GM21515 (cell line): ENCODE data around the gene FOXS1.
"Not testable (repeated sequence)": the region's sequence is repeated elsewhere in the genome, so short reads cannot be mapped to it uniquely, and the experiment has no call there.

ENCODE experiments used
- ATAC-seq: cut with Tn5 transposase; IDR thresholded peaks from one replicate; pipeline ENCODE4 v1.9.1; 2021; ENCODE audit not compliant: unreplicated experiment

FOXS1 gene

GRCh38 chr20:31824125-31824485 is 21.3 kb downstream of the FOXS1 start:
- no peak for ATAC-seq

- ATAC-seq: no peak
Observed at GRCh38 chr20:31823360-31824124, 21.9 kb downstream of the FOXS1 start.

GRCh38 chr20:31822421-31823330 is 22.7 kb downstream of the FOXS1 start:
- ATAC-seq: no peak

- no peak for ATAC-seq
Observed at GRCh38 chr20:31821427-31821826, 24.0 kb downstream of the FOXS1 start.

- no peak for ATAC-seq
Observed at GRCh38 chr20:31820228-31820627, 25.2 kb downstream of the FOXS1 start.

- ATAC-seq: no peak
Observed at GRCh38 chr20:31819083-31819784, 26.2 kb downstream of the FOXS1 start, which contains the start of gene MYLK2. Gene MYLK2 (plus strand): TSS chr20:31819356. CDS start chr20:31819581, 225 bp downstream.

GRCh38 chr20:31818376-31818908 is 27.0 kb downstream of the FOXS1 start:
- no peak for ATAC-seq

- no peak for ATAC-seq
Observed at GRCh38 chr20:31817461-31817860, 27.9 kb downstream of the FOXS1 start.

- ATAC-seq: no peak
Observed at GRCh38 chr20:31816221-31816620, 29.2 kb downstream of the FOXS1 start.

- no peak for ATAC-seq
Observed at GRCh38 chr20:31815408-31816188, 29.8 kb downstream of the FOXS1 start.

- not testable (repeated sequence) for ATAC-seq
Observed at GRCh38 chr20:31814142-31814541, 31.3 kb downstream of the FOXS1 start.

- ATAC-seq: no peak
Observed at GRCh38 chr20:31813611-31814010, 31.8 kb downstream of the FOXS1 start.

- ATAC-seq: no peak
Observed at GRCh38 chr20:31811796-31812728, 33.3 kb downstream of the FOXS1 start.

GRCh38 chr20:31811198-31811597 is 34.2 kb downstream of the FOXS1 start:
- no peak for ATAC-seq

- ATAC-seq: no peak
Observed at GRCh38 chr20:31809661-31810060, 35.7 kb downstream of the FOXS1 start.

GRCh38 chr20:31808481-31808880 is 36.9 kb downstream of the FOXS1 start:
- ATAC-seq: no peak

- ATAC-seq: no peak
Observed at GRCh38 chr20:31806564-31807355, 38.6 kb downstream of the FOXS1 start.

GRCh38 chr20:31803552-31804291 is 41.7 kb downstream of the FOXS1 start:
- ATAC-seq: no peak
